GM12878 (cell line): ENCODE data around the gene NAA10. TPM values are rescaled to one million over a fixed set of nuclear protein-coding genes. Genes with fewer than 3 reads are reported as not detected.

Experiments
- ATAC-seq: fragments of 200-7000 bp; cut with Tn5 transposase; 3 replicates; pipeline ENCODE4 v1.9.1; 2020; ENCODE audit warnings: mild to moderate bottlenecking, moderate library complexity
- BruUV-seq: library from RNA; stranded (reverse); fragments of 400-500 nt; replicated peaks from 2 replicates; lab custom pipeline; 2021; lab: Mats Ljungman, UMichigan
- CTCF ChIA-PET: fragments of 300-600 bp; sonication (Branson Sonifier 250); formaldehyde crosslinking; extraction: SDS; loops from one replicate; lab custom pipeline; 2021; ENCODE audit warnings: inconsistent platforms; lab: Yijun Ruan, JAX
- POLR2A ChIA-PET: fragments of 350-600 bp; formaldehyde crosslinking; extraction: SDS; loops from one replicate; lab custom pipeline; 2021; ENCODE audit warnings: inconsistent platforms; lab: Charles Lee
- RAD21 ChIA-PET: fragments of 300-600 bp; sonication (Branson Sonifier 250); formaldehyde crosslinking; loops from one replicate; lab custom pipeline; 2023; ENCODE audit warnings: antibody characterized with exemption; ENCODE audit not compliant: unreplicated experiment; lab: Charles Lee
- SMC1A ChIA-PET: fragments of 300-600 bp; sonication (Branson Sonifier 250); formaldehyde crosslinking; loops from one replicate; lab custom pipeline; 2023; ENCODE audit not compliant: unreplicated experiment, uncharacterized antibody; lab: Charles Lee
- DNase-seq: peaks from one replicate; pipeline ENCODE4 v3.0.0-alpha.2; 2011; ENCODE audit warnings: low read depth, low spot score
- FAIRE-seq: peaks from 3 replicates; lab custom pipeline; 2011; peaks lifted over from hg19 to GRCh38; lab: Jason Lieb, UNC
- H2AFZ ChIP-seq: 2 replicates; pipeline ENCODE4 v1.6.0; 2011; ENCODE audit warnings: low read depth, low read length, control low read depth; ENCODE audit not compliant: control insufficient read depth
- H3K27ac ChIP-seq: 2 replicates; pipeline ENCODE4 v1.5.1; 2011; ENCODE audit warnings: control low read depth; ENCODE audit not compliant: control insufficient read depth, insufficient read depth
- H3K27me3 ChIP-seq, 2 experiments: replicated peaks in 1 of 2; 2 replicates each; pipeline versions ENCODE4 v1.6.0 to v1.6.1; 2011; ENCODE audit warnings: low read length in 1 of 2; ENCODE audit not compliant: control insufficient read depth in 2 of 2, insufficient read depth in 2 of 2
- H3K36me3 ChIP-seq, 2 experiments: 2 replicates each; pipeline ENCODE4 v1.5.1; 2011; ENCODE audit warnings: low read length in 1 of 2; ENCODE audit not compliant: control insufficient read depth in 2 of 2, insufficient read depth in 2 of 2
- H3K4me1 ChIP-seq: 2 replicates; pipeline ENCODE4 v1.6.1; 2011; ENCODE audit warnings: mild to moderate bottlenecking, low read length, moderate library complexity, mixed read lengths; ENCODE audit not compliant: control insufficient read depth, insufficient read depth
- H3K4me2 ChIP-seq: 2 replicates; pipeline ENCODE4 v1.6.0; 2011; ENCODE audit warnings: control low read depth; ENCODE audit not compliant: control insufficient read depth, insufficient read depth
- H3K4me3 ChIP-seq: fragments of 200-600 bp; sonication (generic); 2 replicates; pipeline ENCODE4 v1.5.1; 2016
- H3K79me2 ChIP-seq: 2 replicates; pipeline ENCODE4 v1.6.0; 2011; ENCODE audit warnings: low read length; ENCODE audit not compliant: control insufficient read depth, insufficient read depth
- H3K9ac ChIP-seq: 2 replicates; pipeline ENCODE4 v1.8.0; 2011; ENCODE audit warnings: low read length, control low read depth, mixed read lengths; ENCODE audit not compliant: control insufficient read depth, insufficient read depth
- H3K9me3 ChIP-seq: replicated peaks from 3 replicates; pipeline ENCODE4 v1.5.1; 2011; ENCODE audit warnings: mild to moderate bottlenecking, low read length; ENCODE audit not compliant: control insufficient read depth, insufficient read depth
- H4K20me1 ChIP-seq: 2 replicates; pipeline ENCODE4 v1.6.0; 2011; ENCODE audit not compliant: control insufficient read depth, insufficient read depth
- CBX3 ChIP-seq: fragments of 200-600 bp; sonication (generic); IDR thresholded peaks from 2 replicates; pipeline ENCODE4 v1.6.1; 2016; ENCODE audit warnings: low read depth, borderline replicate concordance
- ZZZ3 ChIP-seq: IDR thresholded peaks from 2 replicates; pipeline ENCODE4 v1.6.1; 2011; ENCODE audit warnings: low read depth; ENCODE audit not compliant: control insufficient read depth, insufficient read length
- WGBS: methylation state at CpG from one replicate; pipeline ENCODE4 v1.1.6; 2016; ENCODE audit warnings: low lambda C conversion rate; ENCODE audit not compliant: insufficient replicate concordance, insufficient coverage; ENCODE audit errors: missing lambda C conversion rate; 5-methylcytosine and 5-hydroxymethylcytosine counted together
- in situ Hi-C: fragments of 300-500 bp; cut with MboI; formaldehyde crosslinking; loops from 9 replicates; pipeline ENCODE4 v1.14.3; 2018; ENCODE audit warnings: mixed read lengths
- intact Hi-C: fragments of 100-400 bp; cut with micrococcal nuclease; formaldehyde crosslinking; loops from one replicate; pipeline ENCODE4 v1.14.2; 2022; ENCODE audit not compliant: unreplicated experiment
- polyA plus RNA-seq, 11 experiments: library from polyadenylated mRNA; depleted of rRNA in 4 of 11; unstranded in 6 of 11; stranded (reverse) in 5 of 11; fragments of >200 nt; fragmentation: Nextera tagmentation in 4 of 11; fragmentation: Illumina TruSeq in 1 of 11; extraction: Ambion mirVana in 4 of 11; extraction: Trizol in 1 of 11; gene quantifications; 1 replicate in 1 of 11; 2 replicates in 10 of 11; pipeline versions ENCODE4 v1.2.1 to v1.2.3, GENCODE V29; 2011 to 2016; ENCODE audit warnings: inconsistent platforms in 2 of 11, missing spikeins in 2 of 11, low read depth in 1 of 11
- total RNA-seq, 4 experiments: library from RNA; depleted of rRNA in 3 of 4; stranded (reverse); fragments of >200 nt in 3 of 4; fragmentation: Illumina TruSeq in 1 of 4; extraction: Trizol in 1 of 4; gene quantifications; 2 replicates each; pipeline versions ENCODE4 v1.2.1 to v1.2.3, GENCODE V29; 2013 to 2021
- TF ChIP-seq, protein P1 (sequence below): IDR thresholded peaks from 2 replicates; pipeline ENCODE4 v1.6.1; 2011; ENCODE audit warnings: low read depth, low read length, improper control_type of control experiment, borderline replicate concordance
- TF ChIP-seq, protein P2 (sequence below): fragments of 450-650 bp; IDR thresholded peaks from 2 replicates; pipeline ENCODE4 v1.6.1; 2016; ENCODE audit warnings: mild to moderate bottlenecking

NAA10 gene
- total and polyA plus RNA-seq, 10 of the 15 experiments (the other 5 are each of a cell fraction or from before 2014, with no cell fraction given), result 7.9 to 212 (median 98.9) TPM

- ATAC-seq, result no peak
- Histone ChIP-seq H3K4me2 (peak overlapping the region; percentile 63), H3K9ac (peak overlapping the region; percentile 1; the same call in 1 of the 2 replicates), H3K36me3 (no peaks in the 10 kb centered on the region), H3K9me3 (no peaks in the 10 kb centered on the region; the same call in 1 of the 3 replicates), H4K20me1 (no peaks in the 10 kb centered on the region), H3K27ac (peak overlapping the region; percentile 60), H2AFZ (peak overlapping the region; percentile 20; the same call in 1 of the 2 replicates), H3K4me1 (peaks cover 39% of the 10 kb centered on the region), H3K27me3 (no peaks in the 10 kb centered on the region), H3K79me2 (no peaks in the 10 kb centered on the region; the same call in 1 of the 2 replicates), H3K4me3 (no peak overlapping the region)
- DNase-seq, result no peak
- WGBS, result 31% methylated on average over 7 of the region's 7 CpGs
- SMC1A ChIA-PET, result interaction anchor here (0.7 to 3.2 kb wide), 11 partner anchors 8 to 60 kb away, joined by 3 to 27 read pairs (median 5); partner anchors contain the start of genes HCFC1 and TMEM187
- CTCF ChIA-PET, result interaction anchor here (0.9 to 2.3 kb wide), 7 partner anchors 8 to 34 kb away, joined by 3 to 8 read pairs (median 5); partner anchors contain the start of gene TMEM187
- no TSS peak for BruUV-seq
- TF ChIP-seq ZZZ3 (no peak), CBX3 (no peak)
- TF ChIP-seq, protein P1, sequence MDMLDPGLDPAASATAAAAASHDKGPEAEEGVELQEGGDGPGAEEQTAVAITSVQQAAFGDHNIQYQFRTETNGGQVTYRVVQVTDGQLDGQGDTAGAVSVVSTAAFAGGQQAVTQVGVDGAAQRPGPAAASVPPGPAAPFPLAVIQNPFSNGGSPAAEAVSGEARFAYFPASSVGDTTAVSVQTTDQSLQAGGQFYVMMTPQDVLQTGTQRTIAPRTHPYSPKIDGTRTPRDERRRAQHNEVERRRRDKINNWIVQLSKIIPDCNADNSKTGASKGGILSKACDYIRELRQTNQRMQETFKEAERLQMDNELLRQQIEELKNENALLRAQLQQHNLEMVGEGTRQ, result no peak
- TF ChIP-seq, protein P2, sequence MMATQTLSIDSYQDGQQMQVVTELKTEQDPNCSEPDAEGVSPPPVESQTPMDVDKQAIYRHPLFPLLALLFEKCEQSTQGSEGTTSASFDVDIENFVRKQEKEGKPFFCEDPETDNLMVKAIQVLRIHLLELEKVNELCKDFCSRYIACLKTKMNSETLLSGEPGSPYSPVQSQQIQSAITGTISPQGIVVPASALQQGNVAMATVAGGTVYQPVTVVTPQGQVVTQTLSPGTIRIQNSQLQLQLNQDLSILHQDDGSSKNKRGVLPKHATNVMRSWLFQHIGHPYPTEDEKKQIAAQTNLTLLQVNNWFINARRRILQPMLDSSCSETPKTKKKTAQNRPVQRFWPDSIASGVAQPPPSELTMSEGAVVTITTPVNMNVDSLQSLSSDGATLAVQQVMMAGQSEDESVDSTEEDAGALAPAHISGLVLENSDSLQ, result peak; percentile 62
- in situ Hi-C loops, result loop anchor here (10.0 kb wide), 1 partner anchor 56 kb away; the partner anchor contains the start of gene ARHGAP4
- FAIRE-seq, result no peak
- RAD21 ChIA-PET, result interaction anchor here (0.6 to 2.3 kb wide), 10 partner anchors 11 to 60 kb away, joined by 3 to 14 read pairs (median 4); partner anchors contain the start of genes IRAK1 and NAA10
- POLR2A ChIA-PET, result interaction anchor here (0.7 to 3.2 kb wide), 10 partner anchors 9 to 57 kb away, joined by 3 to 17 read pairs (median 4); partner anchors contain the start of genes HCFC1 and TMEM187
- intact Hi-C loops, result no loop called here
These were observed 46.4 kb upstream of the NAA10 start for GRCh38 chrX:153981231-153981630.
